GM21423 (cell line): ENCODE measurements around the gene DNM3.
"Not testable (repeated sequence)": the region's sequence is repeated elsewhere in the genome, so short reads cannot be mapped to it uniquely, and the experiment has no call there.

Experiments used
- ATAC-seq: cut with Tn5 transposase; IDR thresholded peaks from one replicate; pipeline ENCODE4 v1.9.1; 2021; ENCODE audit warnings: mild to moderate bottlenecking, moderate library complexity; ENCODE audit not compliant: unreplicated experiment

The DNM3 gene

DNA sequence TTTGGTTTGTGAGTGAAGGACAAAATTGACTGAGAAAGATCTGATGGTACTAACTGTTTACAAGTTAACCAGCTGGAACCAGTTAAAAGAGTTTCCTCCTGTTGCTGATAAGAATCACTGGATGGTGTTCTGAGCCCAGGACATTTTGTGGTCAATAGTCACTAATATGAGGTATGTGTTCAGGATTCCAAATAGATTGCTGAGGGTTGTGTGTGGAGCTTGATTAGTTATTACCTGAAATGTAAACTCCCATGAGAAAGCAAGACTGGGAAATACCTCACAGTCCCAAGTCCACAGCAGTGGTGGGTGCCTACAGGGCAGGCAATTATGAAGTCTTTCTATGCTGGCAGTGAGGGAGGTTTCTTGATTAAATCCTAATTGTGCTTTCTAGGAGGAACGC, 164.6 kb downstream of the DNM3 start:
- no peak for ATAC-seq

- ATAC-seq: no peak
Observed at GRCh38 chr1:172006660-172007059, 165.4 kb downstream of the DNM3 start.

DNA sequence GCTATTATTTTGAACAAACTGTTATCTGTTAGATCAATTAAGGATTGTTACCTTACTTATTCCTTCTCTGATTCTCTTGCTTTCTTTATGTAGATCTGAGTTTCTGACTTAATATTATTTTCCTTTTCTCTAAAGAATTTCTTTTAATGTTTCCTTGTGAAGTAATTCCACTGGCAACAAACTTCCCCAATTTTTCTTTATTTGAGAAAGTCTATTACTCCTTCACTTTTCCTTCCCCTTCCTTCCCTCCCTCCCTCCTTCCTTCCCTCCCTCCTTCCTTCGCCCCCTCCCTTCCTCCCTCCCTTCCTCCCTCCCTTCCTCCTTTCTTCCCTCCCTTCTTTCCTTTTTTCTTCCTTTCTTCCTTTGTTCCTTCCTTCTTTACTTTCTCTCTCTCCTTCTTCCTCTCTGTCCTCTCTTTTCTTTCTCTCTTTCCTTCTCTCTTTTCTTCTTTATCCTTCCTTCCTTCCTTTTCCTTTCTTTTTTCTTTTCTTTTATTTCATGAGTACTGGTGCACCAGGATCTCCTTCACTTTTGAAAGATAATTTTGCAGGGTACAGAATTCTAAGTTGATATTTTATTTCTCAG, 177.5 kb downstream of the DNM3 start:
- ATAC-seq: no peak

DNA sequence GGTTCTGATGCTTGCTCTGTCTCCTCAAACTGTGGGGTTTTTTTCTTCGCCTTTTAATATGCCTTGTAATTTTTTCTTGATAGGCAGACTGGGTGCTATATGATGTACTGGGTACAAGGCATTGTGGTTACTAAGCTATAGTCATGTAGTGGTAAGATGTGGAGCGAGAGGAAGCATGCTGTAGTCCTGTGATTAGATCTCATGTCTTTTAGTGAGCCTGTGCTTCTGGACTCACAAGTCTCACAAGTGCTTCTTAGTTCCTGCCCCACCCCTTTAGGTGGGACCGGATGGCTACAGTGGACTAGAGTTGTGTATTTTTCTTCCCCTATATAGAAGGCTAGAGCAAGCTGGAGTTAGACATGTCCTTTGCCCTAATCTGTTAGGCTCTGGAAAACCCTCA, 178.7 kb downstream of the DNM3 start:
- ATAC-seq: no peak

DNA sequence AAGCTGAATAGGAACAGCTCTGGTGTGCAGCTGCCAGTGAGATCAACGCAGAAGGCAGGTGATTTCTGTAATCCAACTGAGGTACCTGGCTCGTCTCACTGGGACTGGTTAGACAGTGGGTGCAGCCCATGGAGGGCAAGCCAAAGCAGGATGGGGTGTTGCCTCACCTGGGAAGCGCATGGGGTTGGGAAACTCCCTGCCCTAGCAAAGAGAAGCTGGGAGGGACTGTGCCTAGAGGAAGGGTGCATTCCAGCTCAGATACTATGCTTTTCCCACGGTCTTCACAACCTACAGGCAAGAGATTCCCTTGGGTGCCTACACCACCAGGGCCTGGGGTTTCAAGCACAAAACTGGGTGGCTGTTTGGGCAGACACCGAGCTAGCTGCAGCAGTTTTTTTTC, 183.2 kb downstream of the DNM3 start:
- ATAC-seq: no peak

DNA sequence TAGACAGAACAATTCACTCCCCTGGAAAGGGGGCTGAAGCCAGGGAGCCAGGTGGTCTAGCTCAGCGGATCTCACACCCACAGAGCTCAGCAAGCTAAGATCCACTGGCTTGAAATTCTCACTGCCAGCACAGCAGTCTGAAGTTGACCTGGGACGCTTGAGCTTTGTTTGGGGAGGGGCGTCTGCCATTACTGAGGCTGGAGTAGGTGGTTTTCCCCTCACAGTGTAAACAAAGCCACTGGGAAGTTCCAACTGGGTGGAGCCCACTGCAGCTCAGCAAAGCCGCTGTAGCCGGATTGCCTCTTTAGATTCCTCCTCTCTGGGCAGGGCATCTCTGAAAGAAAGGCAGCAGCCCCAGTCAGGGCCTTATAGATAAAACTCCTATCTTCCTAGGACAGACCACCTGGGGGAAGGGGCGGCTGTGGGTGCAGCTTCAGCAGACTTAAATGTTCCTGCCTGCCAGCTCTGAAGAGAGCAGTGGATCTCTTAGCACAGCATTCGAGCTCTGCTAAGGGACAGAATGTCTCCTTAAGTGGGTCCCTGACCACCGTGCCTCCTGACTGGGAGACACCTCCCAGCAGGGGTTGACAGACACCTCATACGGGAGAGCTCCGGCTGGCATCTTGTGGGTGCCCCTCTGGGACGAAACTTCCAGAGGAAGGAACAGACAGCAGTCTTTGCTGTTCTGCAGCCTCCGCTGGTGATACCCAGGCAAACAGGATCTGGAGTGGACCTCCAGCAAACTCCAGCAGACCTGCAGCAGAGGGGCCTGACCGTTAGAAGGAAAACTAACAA, 183.8 kb downstream of the DNM3 start:
- ATAC-seq: not testable (repeated sequence)

DNA sequence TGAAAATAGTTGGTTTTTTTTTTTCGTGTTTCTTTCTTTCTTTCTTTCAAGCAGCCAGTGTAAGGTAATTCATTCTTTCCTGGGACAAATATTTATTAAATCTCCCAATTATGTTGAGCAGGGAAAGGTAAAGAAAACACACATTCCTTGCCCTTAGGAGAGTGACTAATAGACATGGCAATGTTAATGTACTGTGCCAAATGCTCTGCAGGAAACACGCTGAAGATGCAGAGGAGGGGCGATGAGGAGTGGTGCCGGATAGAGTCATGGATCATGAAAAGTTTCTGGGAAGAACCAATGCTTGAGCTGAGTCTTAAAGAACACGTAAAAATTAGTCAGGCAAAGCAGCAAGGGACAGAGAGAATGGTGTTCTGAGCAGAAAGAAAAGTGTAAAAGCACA, 199.2 kb downstream of the DNM3 start:
- ATAC-seq: no peak

DNA sequence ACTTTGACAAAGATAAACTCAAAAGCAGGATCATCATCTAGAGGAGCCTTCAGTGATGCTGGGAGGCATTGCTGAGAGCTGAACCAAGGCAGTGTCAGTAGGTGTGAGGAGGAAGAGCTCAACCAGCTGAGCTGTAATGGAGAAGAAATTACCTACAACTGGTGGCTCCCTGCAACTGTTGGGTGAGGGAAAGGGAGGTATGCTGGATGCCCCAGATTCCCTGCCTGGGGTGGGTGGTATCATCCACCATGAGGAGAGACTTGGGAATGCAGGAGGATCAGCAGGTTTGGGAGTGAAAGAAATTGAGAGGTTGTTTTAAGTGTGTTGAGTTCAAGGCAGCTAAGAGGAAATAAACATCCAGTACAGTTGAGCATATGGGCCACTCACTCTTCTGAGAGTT, 199.8 kb downstream of the DNM3 start:
- no peak for ATAC-seq

DNA sequence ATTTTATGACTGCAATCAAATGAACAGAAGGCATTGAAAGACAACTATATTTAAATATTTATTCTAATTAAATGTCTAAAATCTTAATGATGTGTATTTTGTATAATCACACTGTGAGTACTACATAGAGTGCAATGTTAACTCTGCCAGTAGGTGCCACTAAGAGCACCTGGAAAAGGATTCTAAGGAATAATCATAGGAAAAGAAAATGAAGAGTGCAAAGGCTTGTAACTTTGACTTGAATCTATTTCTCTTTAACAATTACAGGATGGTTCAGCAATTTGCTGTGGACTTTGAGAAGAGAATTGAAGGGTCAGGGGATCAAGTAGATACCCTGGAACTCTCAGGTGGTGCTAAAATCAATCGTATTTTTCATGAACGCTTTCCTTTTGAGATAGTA, 200.4 kb downstream of the DNM3 start:
- ATAC-seq: no peak

DNA sequence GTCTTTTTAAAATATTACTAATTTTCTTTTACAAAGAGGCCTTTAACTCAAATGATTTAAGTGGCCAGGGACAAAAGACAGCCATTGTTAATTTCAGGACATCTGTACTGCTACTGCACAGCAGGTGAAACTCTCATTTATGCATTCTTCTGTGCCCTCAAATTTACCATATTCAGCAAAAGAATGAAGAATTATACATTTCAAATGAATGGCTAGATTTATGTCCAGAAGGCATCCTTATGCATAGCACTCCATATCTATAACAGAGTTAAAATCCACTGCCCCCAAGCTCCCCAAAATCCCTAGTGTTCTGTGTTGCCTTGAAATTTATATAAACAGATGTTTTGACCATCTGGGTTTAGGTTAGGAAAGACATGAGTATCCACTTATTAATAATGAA, 202.6 kb downstream of the DNM3 start:
- no peak for ATAC-seq

- no peak for ATAC-seq
Observed at GRCh38 chr1:172051898-172052297, 210.6 kb downstream of the DNM3 start.

DNA sequence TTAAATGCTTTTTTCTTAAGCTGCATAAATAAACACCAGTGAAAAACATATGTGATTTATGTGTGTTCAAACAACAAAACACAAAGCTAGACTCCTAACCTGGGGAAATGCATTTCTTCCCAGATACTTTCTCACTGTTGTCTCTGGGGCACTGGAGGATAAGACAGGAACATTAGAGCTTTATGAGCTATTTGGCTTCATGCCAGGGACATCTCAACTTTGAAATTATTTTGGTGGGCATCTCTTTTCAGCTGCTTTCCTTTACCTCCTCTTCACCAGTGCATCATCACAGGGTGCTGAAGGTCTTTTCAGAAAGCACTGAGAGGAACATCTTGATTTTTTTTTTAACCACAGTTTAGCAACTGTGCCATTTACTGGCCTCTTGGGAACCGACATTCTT, 212.9 kb downstream of the DNM3 start:
- ATAC-seq: no peak

DNA sequence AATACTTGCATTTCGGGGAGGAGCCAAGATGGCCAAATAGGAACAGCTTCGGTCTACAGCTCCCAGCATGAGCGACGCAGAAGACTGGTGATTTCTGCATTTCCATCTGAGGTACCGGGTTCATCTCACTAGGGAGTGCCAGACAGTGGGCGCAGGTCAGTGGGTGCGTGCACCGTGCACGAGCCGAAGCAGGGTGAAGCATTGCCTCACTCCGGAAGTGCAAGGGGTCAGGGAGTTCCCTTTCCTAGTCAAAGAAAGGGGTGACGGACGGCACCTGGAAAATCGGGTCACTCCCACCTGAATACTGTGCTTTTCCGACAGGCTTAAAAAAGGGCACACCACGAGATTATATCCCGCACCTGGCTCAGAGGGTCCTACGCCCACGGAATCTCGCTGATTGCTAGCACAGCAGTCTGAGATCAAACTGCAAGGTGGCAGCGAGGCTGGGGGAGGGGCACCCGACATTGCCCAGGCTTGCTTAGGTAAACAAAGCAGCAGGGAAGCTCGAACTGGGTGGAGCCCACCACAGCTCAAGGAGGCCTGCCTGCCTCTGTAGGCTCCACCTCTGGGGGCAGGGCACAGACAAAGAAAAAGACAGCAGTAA, 214.6 kb downstream of the DNM3 start:
- ATAC-seq: not testable (repeated sequence)

- ATAC-seq: no peak
Observed at GRCh38 chr1:172068334-172068733, 227.0 kb downstream of the DNM3 start.

DNA sequence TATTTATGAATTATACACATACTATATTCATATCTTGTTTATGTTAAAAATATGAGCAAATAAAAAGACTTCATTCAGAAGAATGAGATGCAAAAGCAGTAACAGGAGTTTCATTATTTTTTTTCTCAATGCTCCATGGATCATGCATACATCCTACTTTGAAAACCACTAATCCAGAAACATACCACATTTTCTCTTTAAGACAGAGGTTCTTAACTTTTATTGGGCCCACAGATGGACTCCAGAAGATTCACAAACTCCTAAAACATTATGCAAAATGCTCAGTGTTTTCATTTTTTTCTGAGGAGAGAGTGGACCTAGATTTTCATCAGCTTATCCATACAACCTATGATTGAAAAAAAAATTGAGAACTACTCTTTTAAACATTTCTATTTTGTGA, 227.8 kb downstream of the DNM3 start:
- ATAC-seq: no peak

GRCh38 chr1:172069534-172069933, 228.2 kb downstream of the DNM3 start:
- no peak for ATAC-seq

- ATAC-seq: no peak
Observed at GRCh38 chr1:172070055-172070454, 228.8 kb downstream of the DNM3 start.

GRCh38 chr1:172071746-172072145, 230.4 kb downstream of the DNM3 start:
- ATAC-seq: no peak

DNA sequence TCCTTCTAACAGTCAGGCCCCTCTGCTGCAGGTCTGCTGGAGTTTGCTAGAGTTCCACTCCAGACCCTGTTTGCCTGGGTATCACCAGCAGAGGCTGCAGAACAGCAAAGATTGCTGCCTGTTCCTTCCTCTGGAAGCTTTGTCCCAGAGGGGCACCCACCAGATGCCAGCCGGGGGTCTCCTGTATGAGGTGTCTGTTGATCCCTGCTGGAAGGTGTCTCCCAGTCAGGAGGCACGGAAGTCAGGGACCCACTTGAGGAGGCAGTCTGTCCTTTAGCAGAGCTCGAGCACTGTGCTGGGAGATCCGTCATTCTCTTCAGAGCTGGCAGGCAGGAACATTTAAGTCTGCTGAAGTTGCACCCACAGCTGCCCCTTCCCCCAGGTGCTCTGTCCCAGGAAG, 238.6 kb downstream of the DNM3 start:
- ATAC-seq: not testable (repeated sequence)

GRCh38 chr1:172083191-172083590, 241.9 kb downstream of the DNM3 start:
- no peak for ATAC-seq

DNA sequence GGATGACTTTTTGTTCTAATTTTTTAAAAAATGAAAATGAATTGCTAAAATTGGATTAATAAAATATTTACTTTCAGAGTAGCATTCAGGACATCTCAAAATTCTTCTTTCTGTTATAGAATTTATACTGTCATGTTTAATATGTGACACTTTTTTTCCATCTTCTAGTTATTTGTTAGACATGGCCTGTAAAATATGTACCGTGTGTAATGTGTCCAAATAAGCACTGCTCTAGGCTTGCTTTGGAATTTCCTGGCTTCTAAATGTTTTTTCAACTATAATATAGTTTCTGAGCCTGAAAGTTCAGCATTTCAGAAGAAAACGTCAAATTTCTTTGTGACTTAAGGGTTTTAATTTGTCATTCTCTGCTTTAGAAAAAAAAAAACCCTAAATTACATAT, 243.6 kb downstream of the DNM3 start:
- no peak for ATAC-seq

DNA sequence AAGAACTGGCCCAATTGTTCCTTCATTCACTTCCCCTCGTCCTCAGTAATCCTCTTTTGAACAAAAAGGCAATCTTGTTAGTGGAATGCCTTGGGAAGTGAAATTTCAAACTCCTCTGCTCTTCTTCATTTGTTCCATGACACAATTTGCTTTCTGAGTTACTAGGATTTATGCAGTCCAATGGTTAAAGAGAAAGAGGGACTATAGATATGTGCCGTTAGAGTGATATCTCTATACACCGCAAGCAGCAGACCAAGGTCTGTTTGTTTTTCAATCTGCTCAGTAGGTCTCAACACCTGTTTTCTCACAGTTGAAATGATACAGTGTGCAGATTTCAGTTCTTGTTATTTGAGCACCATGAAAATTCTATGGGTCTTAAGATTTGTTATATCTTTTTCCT, 244.0 kb downstream of the DNM3 start:
- no peak for ATAC-seq
